Retinal pigment epithelial cell (primary cell): Measurements from ENCODE around the gene CDK10.
A peak's percentile ranks its signal among the peaks of the same experiment; 100 is the strongest.
"Not testable (repeated sequence)": the region's sequence is repeated elsewhere in the genome, so short reads cannot be mapped to it uniquely, and the experiment has no call there.

Experiments used
- DNase-seq: peaks from one replicate; pipeline ENCODE4 v3.0.0-alpha.2; 2010; ENCODE audit warnings: low read depth
- H3K4me3 ChIP-seq: 2 replicates; pipeline ENCODE4 v1.5.1; 2011; ENCODE audit warnings: mild to moderate bottlenecking, low read length, control low read depth, moderate library complexity
- CTCF ChIP-seq: conservative IDR thresholded peaks from 2 replicates; pipeline ENCODE4 v1.5.1; 2011; ENCODE audit warnings: low read depth, low read length, control low read depth, inconsistent platforms

Gene CDK10

DNA sequence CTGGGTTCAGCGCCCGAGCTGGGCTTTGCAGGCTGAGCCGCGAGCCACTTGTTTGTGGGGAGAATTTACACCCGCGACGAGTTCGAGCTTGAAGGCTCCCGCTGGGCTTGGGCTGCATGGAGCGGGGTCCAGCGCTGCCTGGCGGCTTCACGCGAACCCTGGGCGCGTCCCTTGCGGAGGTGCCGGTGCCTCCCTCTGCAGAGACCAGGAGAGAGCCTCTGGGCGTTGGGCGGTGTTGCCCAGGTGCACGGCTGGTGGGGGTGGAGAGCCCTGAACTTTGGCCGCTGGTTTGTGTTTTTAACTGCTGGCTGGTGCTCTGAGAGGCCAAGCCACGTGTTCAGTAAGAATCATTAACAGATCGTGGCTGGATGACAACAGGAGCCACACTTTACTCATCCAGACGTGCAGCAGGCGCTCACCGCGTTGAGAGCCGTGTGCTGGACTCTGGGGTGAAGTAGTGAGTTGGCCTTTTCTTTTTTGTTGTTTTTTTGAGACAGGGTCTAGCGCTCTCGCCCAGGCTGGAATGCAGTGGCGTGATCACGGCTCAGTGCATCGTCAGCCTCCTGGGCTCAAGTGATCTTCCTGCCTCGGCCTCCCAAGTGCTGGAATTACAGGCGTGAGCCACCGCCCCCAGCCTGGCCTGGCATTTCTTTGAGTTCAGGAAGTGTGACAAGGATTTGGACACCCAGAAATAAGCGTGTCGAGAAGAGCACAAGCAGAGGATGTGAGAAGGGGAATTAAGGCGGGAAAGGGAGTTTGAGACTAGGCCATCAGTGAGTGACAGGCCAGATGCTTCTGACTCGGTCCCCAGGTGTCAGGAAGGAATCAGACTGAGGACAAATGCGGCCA lies 827 bp downstream of the CDK10 start:
- DNase-seq: peak; percentile 16
- H3K4me3 ChIP-seq: peak overlapping the region; percentile 78
- peak; percentile 2 for TF ChIP-seq CTCF

DNA sequence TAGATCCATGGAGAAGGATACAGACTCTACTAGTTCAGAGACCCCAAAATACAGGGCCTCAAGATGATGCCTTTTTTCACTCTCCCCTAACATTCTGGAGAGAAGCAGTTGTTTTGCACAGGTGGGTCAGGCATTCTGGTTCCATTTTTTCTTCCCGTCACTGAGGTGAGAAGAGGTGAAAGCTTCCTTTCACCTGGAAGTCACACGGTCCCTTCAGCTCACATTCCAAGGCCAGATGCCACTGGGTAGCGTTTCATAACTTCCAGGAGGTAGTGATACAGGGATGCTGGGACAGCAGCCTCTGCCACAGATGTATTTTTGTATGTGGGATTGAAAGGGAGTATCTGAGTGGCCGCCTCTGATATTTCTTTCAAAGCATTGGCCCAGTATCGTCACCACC lies 1.9 kb downstream of the CDK10 start:
- DNase-seq: no peak
- TF ChIP-seq CTCF: no peak
- H3K4me3 ChIP-seq: no peak overlapping the region

GRCh38 chr16:89689142-89689541 lies 2.7 kb downstream of the CDK10 start:
- no peak overlapping the region for H3K4me3 ChIP-seq
- no peak for DNase-seq
- no peak for TF ChIP-seq CTCF

DNA sequence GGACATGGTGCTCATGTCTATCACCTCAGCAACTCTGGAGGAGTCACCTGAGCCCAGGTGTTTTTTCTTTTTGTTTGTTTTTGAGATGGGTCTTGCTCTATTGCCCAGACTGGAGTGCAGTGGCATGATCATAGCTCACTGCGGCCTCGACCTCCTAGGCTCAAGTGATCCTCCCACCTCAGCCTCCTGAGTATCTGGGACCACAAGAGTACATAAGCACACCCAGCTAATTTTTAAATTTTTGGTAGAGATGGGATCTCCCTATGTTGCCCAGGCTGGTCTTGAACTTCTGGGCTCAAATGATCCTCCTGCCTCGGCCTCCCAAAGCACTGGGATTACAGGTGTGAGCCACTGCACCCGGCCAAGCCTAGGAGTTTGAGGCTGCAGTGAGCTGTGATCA lies 3.1 kb downstream of the CDK10 start:
- DNase-seq, H3K4me3 ChIP-seq: not testable (repeated sequence)

- no peak for TF ChIP-seq CTCF
- no peak overlapping the region for H3K4me3 ChIP-seq
- DNase-seq: no peak
These were observed 4.0 kb downstream of the CDK10 start for GRCh38 chr16:89690392-89690901.

- no peak overlapping the region for H3K4me3 ChIP-seq
- DNase-seq: no peak
- TF ChIP-seq CTCF: no peak
These were observed 4.9 kb downstream of the CDK10 start for GRCh38 chr16:89691231-89691985.

DNA sequence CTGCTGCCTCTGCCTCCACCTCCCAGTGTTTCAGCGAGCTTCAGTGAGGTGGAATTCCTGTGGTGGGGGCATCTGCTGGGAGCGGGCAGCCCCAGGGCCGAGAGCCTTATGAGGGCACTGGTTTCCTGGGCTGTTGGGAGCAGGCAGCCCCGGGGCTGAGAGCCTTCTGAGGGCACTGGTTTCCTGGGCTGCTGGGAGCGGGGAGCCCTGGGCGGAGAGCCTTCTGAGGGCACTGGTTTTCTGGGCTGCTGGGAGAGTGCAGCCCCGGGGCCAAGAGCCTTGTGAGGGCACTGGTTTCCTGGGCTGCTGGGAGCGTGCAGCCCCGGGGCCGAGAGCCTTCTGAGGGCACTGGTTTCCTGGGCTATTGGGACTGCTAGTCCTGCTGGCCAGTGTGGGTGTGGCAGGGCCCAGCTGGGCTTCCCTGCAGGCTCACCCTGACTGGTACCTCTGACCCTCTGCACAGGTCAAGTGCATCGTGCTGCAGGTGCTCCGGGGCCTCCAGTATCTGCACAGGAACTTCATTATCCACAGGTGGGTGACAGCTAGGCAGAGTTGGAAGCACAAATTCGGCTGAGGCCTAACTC lies 5.6 kb downstream of the CDK10 start:
- TF ChIP-seq CTCF: no peak
- H3K4me3 ChIP-seq: no peak overlapping the region
- no peak for DNase-seq
